A673 (cell line): ENCODE measurements around the gene PRAME. TPM values are rescaled to one million over a fixed set of nuclear protein-coding genes. Genes with fewer than 3 reads are reported as not detected.

Experiments
- BruUV-seq: library from RNA; stranded (reverse); fragments of 400-500 nt; replicated peaks from 2 replicates; lab custom pipeline; 2021; lab: Mats Ljungman, UMichigan
- CTCF ChIA-PET: fragments of 300-600 bp; sonication (Branson Sonifier 250); formaldehyde crosslinking; loops from one replicate; lab custom pipeline; 2022; ENCODE audit warnings: antibody characterized with exemption; lab: Charles Lee
- POLR2A ChIA-PET: fragments of 300-600 bp; sonication (Branson Sonifier 250); formaldehyde crosslinking; loops from one replicate; lab custom pipeline; 2022; ENCODE audit warnings: antibody characterized with exemption; ENCODE audit not compliant: low non-redundant PET; lab: Charles Lee
- DNase-seq: peaks from one replicate; pipeline ENCODE4 v3.0.0-alpha.2; 2015; ENCODE audit warnings: low spot score
- H3K27ac ChIP-seq: fragments of 200-600 bp; sonication (generic); 2 replicates; pipeline ENCODE4 v1.5.1; 2016; ENCODE audit warnings: mixed run types, low read depth, mild to moderate bottlenecking, mixed read lengths, antibody characterized with exemption, low read length; ENCODE audit not compliant: poor library complexity, severe bottlenecking
- H3K27me3 ChIP-seq: fragments of 200-600 bp; sonication (generic); replicated peaks from 2 replicates; pipeline ENCODE4 v1.6.1; 2017; ENCODE audit warnings: mixed run types, low read depth, mild to moderate bottlenecking, mixed read lengths, antibody characterized with exemption, low read length; ENCODE audit not compliant: insufficient read depth, poor library complexity
- H3K36me3 ChIP-seq: fragments of 200-600 bp; sonication (generic); 2 replicates; pipeline ENCODE4 v1.6.1; 2016; ENCODE audit warnings: mixed run types, mild to moderate bottlenecking, mixed read lengths, antibody characterized with exemption, low read length; ENCODE audit not compliant: insufficient read depth, poor library complexity, severe bottlenecking
- H3K4me1 ChIP-seq: fragments of 200-600 bp; sonication (generic); 2 replicates; pipeline ENCODE4 v1.6.1; 2017; ENCODE audit warnings: mixed run types, mild to moderate bottlenecking, mixed read lengths, antibody characterized with exemption, low read length; ENCODE audit not compliant: insufficient read depth, poor library complexity, severe bottlenecking
- H3K4me3 ChIP-seq: fragments of 200-600 bp; sonication (generic); 2 replicates; pipeline ENCODE4 v1.5.1; 2016; ENCODE audit warnings: low read depth, mixed run types, mild to moderate bottlenecking, mixed read lengths, low read length; ENCODE audit not compliant: poor library complexity, severe bottlenecking
- H3K9me3 ChIP-seq: fragments of 200-600 bp; sonication (generic); 2 replicates; pipeline ENCODE4 v1.6.1; 2016; ENCODE audit warnings: mixed run types, low read depth, mild to moderate bottlenecking, mixed read lengths, antibody characterized with exemption, low read length; ENCODE audit not compliant: poor library complexity, severe bottlenecking
- CTCF ChIP-seq: fragments of 300-800, 200-600 bp; sonication (generic); conservative IDR thresholded peaks from 2 replicates; pipeline ENCODE4 v1.5.1; 2017; ENCODE audit warnings: low read depth, mild to moderate bottlenecking, antibody characterized with exemption, low read length, moderate library complexity, mixed read lengths
- EZH2 ChIP-seq: fragments of 200-600 bp; sonication (generic); IDR thresholded peaks from 2 replicates; pipeline ENCODE4 v1.6.1; 2017; ENCODE audit warnings: borderline replicate concordance, low read depth, mild to moderate bottlenecking, mixed read lengths, antibody characterized with exemption, low read length; ENCODE audit not compliant: poor library complexity, severe bottlenecking
- intact Hi-C: fragments of 100-400 bp; cut with micrococcal nuclease; formaldehyde crosslinking; loops from one replicate; pipeline ENCODE4 v1.10.0; 2022; ENCODE audit not compliant: unreplicated experiment
- total RNA-seq: library from RNA; stranded (reverse); gene quantifications from 2 replicates; pipeline ENCODE4 v1.2.3, GENCODE V29; 2021

The PRAME gene
- total RNA-seq, 1 experiment from 2014 or later = 14.1 TPM

DNA sequence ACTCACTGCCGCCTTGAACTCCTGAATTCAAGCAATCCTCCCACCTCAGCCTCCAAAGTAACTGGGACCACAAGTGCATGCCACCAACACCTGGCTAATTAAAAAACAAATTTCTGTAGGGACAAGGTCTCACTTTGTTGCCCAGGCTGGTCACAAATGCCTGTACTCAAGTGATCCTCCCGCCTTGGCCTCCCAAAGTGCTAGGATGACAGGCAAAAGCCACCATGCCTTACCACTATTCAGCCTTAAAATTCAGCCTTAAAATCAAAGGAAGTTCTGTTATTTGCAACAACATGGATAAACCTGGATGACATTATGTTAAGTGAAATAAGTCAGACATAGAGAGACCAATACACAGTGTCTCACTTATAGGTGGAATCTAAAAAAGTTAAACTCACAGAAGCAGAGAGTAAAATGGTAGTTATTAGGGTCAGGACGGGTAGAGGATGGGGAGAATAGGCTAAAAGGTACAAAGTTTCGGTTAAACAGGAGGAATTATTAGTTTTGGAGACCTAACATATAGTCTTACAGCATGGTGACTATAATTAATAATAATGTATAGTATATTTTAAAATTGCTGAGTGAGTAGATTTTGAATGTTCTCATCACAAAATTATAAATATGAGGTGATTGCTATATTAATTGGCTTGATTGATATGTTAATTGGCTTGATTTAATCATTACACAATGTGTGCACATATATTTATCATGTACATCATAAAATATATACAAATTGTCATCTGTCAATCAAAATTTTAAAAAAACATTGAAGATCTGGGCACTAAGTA is 32.7 kb downstream of the PRAME start:
- Histone ChIP-seq H3K36me3 (no peaks in the 10 kb centered on the region), H3K4me3 (no peak overlapping the region), H3K27ac (no peak overlapping the region), H3K9me3 (no peaks in the 10 kb centered on the region), H3K27me3 (no peaks in the 10 kb centered on the region), H3K4me1 (no peaks in the 10 kb centered on the region)
- TF ChIP-seq EZH2 (no peak), CTCF (no peak)
- CTCF ChIA-PET = no interaction called here
- POLR2A ChIA-PET = no interaction called here
- intact Hi-C loops = no loop called here
- BruUV-seq = no TSS peak
- DNase-seq = no peak

GRCh38 chr22:22523494-22523893 is 35.6 kb downstream of the PRAME start:
- POLR2A ChIA-PET = no interaction called here
- Histone ChIP-seq H3K27me3 (no peaks in the 10 kb centered on the region), H3K4me1 (no peaks in the 10 kb centered on the region), H3K36me3 (no peaks in the 10 kb centered on the region), H3K9me3 (no peaks in the 10 kb centered on the region), H3K27ac (no peak overlapping the region), H3K4me3 (no peak overlapping the region)
- BruUV-seq = no TSS peak
- no peak for DNase-seq
- CTCF ChIA-PET = interaction anchor here (0.8 kb wide), 1 partner anchor 244 kb away, joined by 4 read pairs; no protein-coding TSS in a partner anchor
- intact Hi-C loops = no loop called here
- TF ChIP-seq EZH2 (no peak), CTCF (no peak)

- Histone ChIP-seq H3K4me1 (no peaks in the 10 kb centered on the region), H3K9me3 (no peaks in the 10 kb centered on the region), H3K27ac (no peak overlapping the region), H3K27me3 (no peaks in the 10 kb centered on the region), H3K36me3 (no peaks in the 10 kb centered on the region), H3K4me3 (no peak overlapping the region)
- intact Hi-C loops = no loop called here
- DNase-seq = no peak
- no TSS peak for BruUV-seq
- TF ChIP-seq CTCF (no peak), EZH2 (no peak)
- POLR2A ChIA-PET = no interaction called here
- CTCF ChIA-PET = no interaction called here
Measured at GRCh38 chr22:22521631-22522030, 37.4 kb downstream of the PRAME start.
